Kidney epithelial cell (primary cell): ENCODE results near the gene KIAA1755. TPM values are rescaled to one million over a fixed set of nuclear protein-coding genes. Genes with fewer than 3 reads are reported as not detected.

Source experiments
- DNase-seq: peaks from one replicate; pipeline ENCODE4 v3.0.0-alpha.2; 2010; ENCODE audit warnings: low read depth
- H3K27me3 ChIP-seq: 2 replicates; pipeline ENCODE4 v1.6.0; 2011; ENCODE audit warnings: low read length; ENCODE audit not compliant: control insufficient read depth, insufficient read depth
- H3K36me3 ChIP-seq: 2 replicates; pipeline ENCODE4 v1.5.1; 2011; ENCODE audit warnings: low read length; ENCODE audit not compliant: control insufficient read depth, insufficient read depth
- H3K4me3 ChIP-seq: 2 replicates; pipeline ENCODE4 v1.5.1; 2011; ENCODE audit warnings: low read depth, mild to moderate bottlenecking, control low read depth, low read length
- total RNA-seq: library from RNA; depleted of rRNA; stranded (reverse); fragments of >200 nt; gene quantifications from 2 replicates; pipeline ENCODE4 v1.2.3, GENCODE V29; 2015
- TF ChIP-seq, protein P1 (sequence below): IDR thresholded peaks from 2 replicates; pipeline ENCODE4 v1.5.1; 2011; ENCODE audit warnings: mild to moderate bottlenecking, moderate library complexity, low read length, control low read depth, inconsistent platforms; ENCODE audit not compliant: insufficient read depth, poor library complexity, severe bottlenecking

Gene KIAA1755
- total RNA-seq, 1 donor from 2014 or later: 1.4 TPM

DNA sequence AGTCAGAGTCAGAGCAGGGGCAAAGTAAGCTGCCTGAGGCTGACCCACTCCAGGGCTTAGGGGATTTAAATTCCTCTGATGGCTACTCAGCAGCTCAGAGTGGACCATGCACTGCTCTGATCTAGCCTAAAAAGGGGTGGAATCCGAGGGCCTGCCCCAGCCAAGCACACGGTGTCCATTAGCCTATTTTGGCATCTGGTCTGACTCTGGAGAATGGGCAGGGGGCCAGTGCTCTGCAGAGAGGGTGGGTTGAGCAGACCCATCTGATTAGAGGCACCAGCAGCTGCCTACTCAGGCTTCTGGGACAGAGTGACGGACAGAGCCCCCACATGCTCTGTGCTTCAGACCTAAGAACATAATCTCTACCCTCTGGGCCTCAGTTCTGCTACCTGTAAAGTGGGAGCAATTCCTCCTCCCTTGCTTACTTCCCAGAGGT is 69.6 kb downstream of the KIAA1755 start:
- H3K36me3 ChIP-seq: no peaks in the 10 kb centered on the region
- TF ChIP-seq, protein P1, sequence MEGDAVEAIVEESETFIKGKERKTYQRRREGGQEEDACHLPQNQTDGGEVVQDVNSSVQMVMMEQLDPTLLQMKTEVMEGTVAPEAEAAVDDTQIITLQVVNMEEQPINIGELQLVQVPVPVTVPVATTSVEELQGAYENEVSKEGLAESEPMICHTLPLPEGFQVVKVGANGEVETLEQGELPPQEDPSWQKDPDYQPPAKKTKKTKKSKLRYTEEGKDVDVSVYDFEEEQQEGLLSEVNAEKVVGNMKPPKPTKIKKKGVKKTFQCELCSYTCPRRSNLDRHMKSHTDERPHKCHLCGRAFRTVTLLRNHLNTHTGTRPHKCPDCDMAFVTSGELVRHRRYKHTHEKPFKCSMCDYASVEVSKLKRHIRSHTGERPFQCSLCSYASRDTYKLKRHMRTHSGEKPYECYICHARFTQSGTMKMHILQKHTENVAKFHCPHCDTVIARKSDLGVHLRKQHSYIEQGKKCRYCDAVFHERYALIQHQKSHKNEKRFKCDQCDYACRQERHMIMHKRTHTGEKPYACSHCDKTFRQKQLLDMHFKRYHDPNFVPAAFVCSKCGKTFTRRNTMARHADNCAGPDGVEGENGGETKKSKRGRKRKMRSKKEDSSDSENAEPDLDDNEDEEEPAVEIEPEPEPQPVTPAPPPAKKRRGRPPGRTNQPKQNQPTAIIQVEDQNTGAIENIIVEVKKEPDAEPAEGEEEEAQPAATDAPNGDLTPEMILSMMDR: no peak
- H3K4me3 ChIP-seq: no peak overlapping the region
- H3K27me3 ChIP-seq: no peaks in the 10 kb centered on the region
- no peak for DNase-seq

DNA sequence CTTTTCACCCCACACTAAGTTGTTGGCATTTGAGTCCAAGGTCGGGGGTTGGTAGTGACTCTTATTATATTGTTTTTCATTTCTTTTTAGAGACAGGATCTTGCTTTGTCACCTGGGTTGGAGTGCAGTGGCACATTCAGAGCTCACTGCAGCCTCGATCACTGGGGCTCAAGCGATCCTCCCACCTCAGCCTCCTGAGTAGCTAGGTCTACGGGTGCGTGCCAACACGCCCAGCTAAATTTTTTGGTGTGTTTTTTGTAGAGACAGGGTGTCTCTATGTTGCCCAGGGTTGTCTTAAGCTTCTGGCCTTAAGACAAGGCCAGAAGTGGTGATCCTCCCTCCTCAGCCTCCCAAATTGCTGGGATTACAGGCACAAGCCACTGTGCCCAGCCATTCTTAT is 70.4 kb downstream of the KIAA1755 start:
- no peaks in the 10 kb centered on the region for H3K27me3 ChIP-seq
- DNase-seq: no peak
- H3K36me3 ChIP-seq: no peaks in the 10 kb centered on the region
- TF ChIP-seq, protein P1: no peak
- H3K4me3 ChIP-seq: no peak overlapping the region

DNA sequence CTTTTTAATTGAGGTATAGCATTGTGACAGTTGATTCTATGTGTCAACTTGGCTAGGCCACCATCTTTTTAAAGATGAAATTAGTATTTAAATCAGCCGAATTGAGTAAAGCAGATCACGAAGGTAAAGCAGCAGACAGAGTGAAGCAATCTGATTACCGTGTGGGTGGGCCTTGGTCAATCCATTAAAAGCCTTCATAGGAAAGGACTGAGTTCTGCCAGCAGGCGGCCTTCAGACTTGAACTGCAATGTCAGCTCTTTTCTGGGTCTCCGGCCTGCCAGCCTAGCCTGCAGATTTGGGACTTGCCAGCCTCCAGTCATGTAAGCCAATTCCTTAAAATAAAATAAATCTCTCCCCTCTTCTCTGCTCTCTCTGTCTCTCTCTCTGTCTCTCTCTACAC is 73.0 kb downstream of the KIAA1755 start:
- TF ChIP-seq, protein P1: peak; percentile 20
- Histone ChIP-seq H3K27me3 (no peaks in the 10 kb centered on the region), H3K4me3 (no peak overlapping the region), H3K36me3 (no peaks in the 10 kb centered on the region)
- DNase-seq: no peak

DNA sequence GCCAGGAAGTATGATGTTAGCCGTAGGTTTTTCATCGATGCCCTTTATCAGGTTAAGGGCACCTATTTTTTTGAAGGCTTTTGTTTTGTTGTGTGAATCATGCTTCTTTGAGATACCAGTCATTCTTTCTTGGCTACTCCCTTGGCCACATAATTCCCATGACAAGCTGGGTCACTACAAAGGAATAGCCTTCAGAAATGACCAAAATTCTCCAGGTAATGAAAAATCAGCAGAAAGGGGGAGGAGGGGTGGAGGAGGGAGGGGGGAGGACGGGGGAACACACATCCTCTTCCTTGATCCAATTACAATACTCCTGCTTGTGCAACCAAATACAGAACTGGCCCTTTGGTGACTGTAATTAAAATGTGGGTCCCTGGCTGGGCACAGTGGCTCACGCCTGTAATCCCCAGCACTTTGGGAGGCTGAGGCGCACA is 73.7 kb downstream of the KIAA1755 start:
- DNase-seq: peak; percentile 85
- TF ChIP-seq, protein P1: no peak
- H3K27me3 ChIP-seq: no peaks in the 10 kb centered on the region
- H3K4me3 ChIP-seq: no peak overlapping the region
- no peaks in the 10 kb centered on the region for H3K36me3 ChIP-seq

DNA sequence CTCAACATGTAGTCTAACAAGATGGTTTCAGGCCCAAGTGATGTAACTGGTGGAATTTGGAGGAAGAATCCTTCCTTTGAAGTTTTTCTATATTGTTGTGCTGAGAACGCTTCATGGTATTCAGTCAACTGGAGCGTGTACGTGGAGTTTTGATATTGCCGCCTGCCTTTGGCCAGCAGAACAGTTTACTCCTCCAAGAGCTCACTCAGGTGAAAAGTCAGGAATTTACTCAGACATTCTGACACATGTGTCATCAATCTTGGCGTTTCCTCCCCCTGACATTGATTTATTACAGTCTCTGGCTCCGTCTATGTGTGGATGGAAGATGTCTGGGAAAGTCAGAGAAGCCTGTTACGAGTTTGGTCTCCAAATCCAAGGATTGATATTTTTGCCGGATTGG is 76.4 kb downstream of the KIAA1755 start:
- DNase-seq: peak; percentile 91
- H3K36me3 ChIP-seq: no peaks in the 10 kb centered on the region
- H3K4me3 ChIP-seq: no peak overlapping the region
- no peaks in the 10 kb centered on the region for H3K27me3 ChIP-seq
- TF ChIP-seq, protein P1: no peak

DNA sequence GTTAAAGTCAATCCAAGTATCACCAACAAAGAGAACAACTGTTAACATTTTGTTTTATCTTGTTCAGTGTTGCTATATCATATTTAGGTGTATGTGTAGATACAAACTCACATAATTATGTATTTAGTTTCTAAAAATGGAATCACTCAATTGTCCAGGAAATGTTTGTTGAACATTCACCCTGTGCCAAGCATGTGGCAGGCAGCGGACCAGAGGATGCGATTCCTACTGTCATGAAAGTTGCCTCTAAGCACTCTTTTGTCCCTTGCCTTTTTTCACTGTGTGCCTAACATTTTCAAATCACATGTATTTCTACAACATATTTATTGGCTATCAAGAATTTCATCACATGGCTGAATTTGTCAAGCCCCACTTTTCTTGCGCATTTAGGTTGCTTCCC is 78.6 kb downstream of the KIAA1755 start:
- DNase-seq: no peak
- no peak overlapping the region for H3K4me3 ChIP-seq
- no peaks in the 10 kb centered on the region for H3K36me3 ChIP-seq
- TF ChIP-seq, protein P1: no peak
- H3K27me3 ChIP-seq: no peaks in the 10 kb centered on the region
